B cell (primary cell): ENCODE data around the gene GTF2I. TPM values are rescaled to one million over a fixed set of nuclear protein-coding genes. Genes with fewer than 3 reads are reported as not detected.
"Not testable (repeated sequence)": the region's sequence is repeated elsewhere in the genome, so short reads cannot be mapped to it uniquely, and the experiment has no call there.

ENCODE experiments used
- ATAC-seq: fragments of 200-7000 bp; cut with Tn5 transposase; one replicate; pipeline ENCODE4 v1.10.0; 2021; ENCODE audit warnings: low read depth, mild to moderate bottlenecking, moderate number of reproducible peaks, moderate library complexity
- CTCF ChIA-PET: fragments of 350-600 bp; sonication (Branson Sonifier 250); formaldehyde crosslinking; loops from one replicate; lab custom pipeline; 2021; ENCODE audit warnings: antibody characterized with exemption, inconsistent platforms; lab: Charles Lee
- POLR2A ChIA-PET: fragments of 350-600 bp; sonication (Branson Sonifier 250); formaldehyde crosslinking; loops from one replicate; lab custom pipeline; 2021; ENCODE audit warnings: antibody characterized with exemption; lab: Charles Lee
- DNase-seq: peaks from one replicate; pipeline ENCODE4 v3.0.0; 2013
- H2AFZ ChIP-seq: 2 replicates; pipeline ENCODE4 v1.6.1; 2012; ENCODE audit warnings: mild to moderate bottlenecking, low read depth, low read length; ENCODE audit not compliant: insufficient read depth, poor library complexity, severe bottlenecking
- H3K27ac ChIP-seq, 2 donors: 1 replicate in 1 of 2; 2 replicates in 1 of 2; pipeline ENCODE4 v1.5.1; 2012 to 2013; ENCODE audit warnings: low read length in 2 of 2, mild to moderate bottlenecking in 2 of 2, moderate library complexity in 1 of 2
- H3K27me3 ChIP-seq, 4 experiments: fragments of 200-600 bp in 1 of 4; sonication (generic) in 1 of 4; replicated peaks in 1 of 4; 1 replicate in 2 of 4; 2 replicates in 2 of 4; pipeline versions ENCODE4 v1.6.1 to v1.7.0; 2013 to 2016; ENCODE audit warnings: low read length in 3 of 4, mild to moderate bottlenecking in 2 of 4, mixed read lengths in 1 of 4, moderate library complexity in 1 of 4; ENCODE audit not compliant: insufficient read depth in 4 of 4, control insufficient read depth in 3 of 4; ENCODE audit errors: control extremely low read depth in 1 of 4
- H3K36me3 ChIP-seq, 2 experiments: replicated peaks in 1 of 2; 1 replicate in 1 of 2; 2 replicates in 1 of 2; pipeline versions ENCODE4 v1.6.1 to v1.7.1; 2013; ENCODE audit warnings: low read length in 1 of 2; ENCODE audit not compliant: insufficient read depth in 2 of 2, control insufficient read depth in 1 of 2; ENCODE audit errors: control extremely low read depth in 1 of 2, extremely low read depth in 1 of 2
- H3K4me1 ChIP-seq, 2 donors: fragments of 200-600 bp in 1 of 2; sonication (generic) in 1 of 2; 1 replicate in 1 of 2; 2 replicates in 1 of 2; pipeline versions ENCODE4 v1.5.1 to v1.6.1; 2013 to 2017; ENCODE audit warnings: low read length in 2 of 2; ENCODE audit not compliant: control insufficient read depth in 2 of 2, insufficient read depth in 2 of 2
- H3K4me2 ChIP-seq: replicated peaks from 2 replicates; pipeline ENCODE3; 2012; ENCODE audit warnings: mild to moderate bottlenecking, low read depth, low read length; ENCODE audit not compliant: poor library complexity, severe bottlenecking
- H3K4me3 ChIP-seq, 5 experiments: fragments of 200-600 bp in 1 of 5; sonication (generic) in 1 of 5; 1 replicate in 3 of 5; 2 replicates in 2 of 5; pipeline versions ENCODE4 v1.5.1 to v1.7.0; 2011 to 2016; ENCODE audit warnings: low read length in 4 of 5, mild to moderate bottlenecking in 4 of 5, low read depth in 2 of 5, control low read depth in 1 of 5, moderate library complexity in 1 of 5; ENCODE audit not compliant: insufficient read depth in 1 of 5; ENCODE audit errors: control extremely low read depth in 1 of 5, extremely low read depth in 1 of 5
- H3K79me2 ChIP-seq: fragments of 200-600 bp; sonication (generic); one replicate; pipeline ENCODE4 v1.6.0; 2016; ENCODE audit warnings: low read length; ENCODE audit not compliant: control insufficient read depth, insufficient read depth
- H3K9ac ChIP-seq: fragments of 200-600 bp; sonication (generic); 2 replicates; pipeline ENCODE4 v1.6.1; 2017; ENCODE audit warnings: mild to moderate bottlenecking, low read length, moderate library complexity
- H3K9me3 ChIP-seq, 3 donors: one replicate each; pipeline versions ENCODE4 v1.6.1 to v1.7.1; 2013; ENCODE audit warnings: low read length in 2 of 3; ENCODE audit not compliant: control insufficient read depth in 2 of 3, insufficient read depth in 1 of 3; ENCODE audit errors: control extremely low read depth in 1 of 3
- H4K20me1 ChIP-seq: 2 replicates; pipeline ENCODE4 v1.6.0; 2012; ENCODE audit warnings: mild to moderate bottlenecking, low read length; ENCODE audit not compliant: insufficient read depth, control insufficient read depth, poor library complexity, severe bottlenecking
- H3K27ac Mint-ChIP-seq: one replicate; pipeline ENCODE4 v1.8.0; 2021; ENCODE audit warnings: mixed read lengths
- H3K27me3 Mint-ChIP-seq: one replicate; pipeline ENCODE4 v1.8.0; 2021; ENCODE audit warnings: mixed read lengths
- H3K4me1 Mint-ChIP-seq: one replicate; pipeline ENCODE4 v1.8.0; 2021; ENCODE audit warnings: mixed read lengths
- H3K4me3 Mint-ChIP-seq: one replicate; pipeline ENCODE4 v1.8.0; 2021; ENCODE audit warnings: mixed read lengths
- H3K9me3 Mint-ChIP-seq: one replicate; pipeline ENCODE4 v1.8.0; 2022; ENCODE audit warnings: mixed read lengths; ENCODE audit not compliant: insufficient read depth
- WGBS: methylation state at CpG from one replicate; pipeline ENCODE4 v1.1.5; 2013; ENCODE audit warnings: missing lambda C conversion rate; ENCODE audit not compliant: insufficient coverage; 5-methylcytosine and 5-hydroxymethylcytosine counted together
- intact Hi-C: fragments of 100-400 bp; cut with micrococcal nuclease; formaldehyde crosslinking; loops from one replicate; pipeline ENCODE4 v1.10.0; 2022
- polyA plus RNA-seq: library from polyadenylated mRNA; depleted of rRNA; stranded (reverse); fragments of >200 nt; gene quantifications from 2 replicates; pipeline ENCODE4 v1.2.3, GENCODE V29; 2012
- total RNA-seq, 2 donors: library from RNA; stranded (reverse); fragments of 120-200 nt in 1 of 2; gene quantifications; 1 replicate in 1 of 2; 2 replicates in 1 of 2; pipeline versions ENCODE4 v1.2.3 to v1.2.4, GENCODE V29; 2013 to 2022

Gene GTF2I
- total and polyA plus RNA-seq, 2 donors (not counting 1 experiment from before 2014, with no cell fraction given): 140 to 271 TPM

- CTCF ChIA-PET, H3K4me1 Mint-ChIP-seq, H3K4me1 ChIP-seq, POLR2A ChIA-PET, H3K27ac Mint-ChIP-seq, ATAC-seq, H3K4me3 ChIP-seq, H3K9me3 Mint-ChIP-seq, H3K27me3 ChIP-seq, H3K36me3 ChIP-seq, H3K9ac ChIP-seq, H3K27me3 Mint-ChIP-seq, H4K20me1 ChIP-seq, H3K27ac ChIP-seq, H3K4me3 Mint-ChIP-seq, DNase-seq, H3K4me2 ChIP-seq, H2AFZ ChIP-seq, H3K9me3 ChIP-seq, intact Hi-C loops, H3K79me2 ChIP-seq: not testable (repeated sequence)
- no CpG with 5 or more reads among the region's 4 CpGs for WGBS
Observed at GRCh38 chr7:74798644-74799043, 141.1 kb downstream of the GTF2I start.

Other genes with a start within 250 kb of the GTF2I start
- 2.2 and 2.8 TPM in 2 replicates for gene GTF2IRD1, start 203.8 kb upstream of the GTF2I start, total RNA-seq
- gene GTF2IRD1, start 203.8 kb upstream of the GTF2I start, polyA plus RNA-seq: 0.42 and 0.45 TPM in 2 replicates
- gene NCF1, start 116.3 kb downstream of the GTF2I start, total RNA-seq: 183 and 189 TPM in 2 replicates
- 643 and 725 TPM in 2 replicates for gene NCF1, start 116.3 kb downstream of the GTF2I start, polyA plus RNA-seq
- gene GTF2IRD2, start 193.9 kb downstream of the GTF2I start, total RNA-seq: 57.4 and 59.1 TPM in 2 replicates
- gene GTF2IRD2, start 193.9 kb downstream of the GTF2I start, polyA plus RNA-seq: 21.2 and 23.2 TPM in 2 replicates